ENCODE results near the gene VANGL1.

VANGL1 gene

GRCh38 chr1:115647919-115648650 lies 6.3 kb downstream of the VANGL1 start:
- no peaks in the 10 kb centered on the region for H3K27me3 ChIP-seq (ENCODE audit: insufficient read depth, poor library complexity, severe bottlenecking)
- TF ChIP-seq POLR2AphosphoS5 (IDR thresholded peaks at IDR 0.05; ENCODE audit: low read depth) (no peak), SPI1 (IDR thresholded peaks at IDR 0.05; ENCODE audit: borderline replicate concordance, low read depth) (no peak), REST (IDR thresholded peaks at IDR 0.05; ENCODE audit: insufficient replicate concordance, low read depth) (no peak), CTCF (IDR thresholded peaks at IDR 0.05; ENCODE audit: insufficient read depth, low read length) (no peak), GABPA (IDR thresholded peaks at IDR 0.05; ENCODE audit: low read depth) (no peak)
- H3K4me3 ChIP-seq (replicated peaks; ENCODE audit: insufficient read depth, low read length): no peak overlapping the region
- no peak overlapping the region for H3K27ac ChIP-seq (replicated peaks)
- no peak for DNase-seq (ENCODE audit: low read depth in 1 of 2, low spot score in 1 of 2)

GRCh38 chr1:115648717-115649691 lies 7.2 kb downstream of the VANGL1 start:
- no peak for DNase-seq (ENCODE audit: low read depth in 1 of 2, low spot score in 1 of 2)
- H3K4me3 ChIP-seq (replicated peaks; ENCODE audit: insufficient read depth, low read length): no peak overlapping the region

More at GRCh38 chr1:115648717-115649691, 7.2 kb downstream of the VANGL1 start:
- TF ChIP-seq POLR2AphosphoS5 (IDR thresholded peaks at IDR 0.05; ENCODE audit: low read depth): no peak
- TF ChIP-seq REST (IDR thresholded peaks at IDR 0.05; ENCODE audit: insufficient replicate concordance, low read depth): no peak
- TF ChIP-seq SPI1 (IDR thresholded peaks at IDR 0.05; ENCODE audit: borderline replicate concordance, low read depth): no peak
- TF ChIP-seq GABPA (IDR thresholded peaks at IDR 0.05; ENCODE audit: low read depth): no peak
- TF ChIP-seq CTCF (IDR thresholded peaks at IDR 0.05; ENCODE audit: insufficient read depth, low read length): no peak
- no peaks in the 10 kb centered on the region for H3K27me3 ChIP-seq (ENCODE audit: insufficient read depth, poor library complexity, severe bottlenecking)
- no peak overlapping the region for H3K27ac ChIP-seq (replicated peaks)
